Measurements from ENCODE around the gene DNAH6.
"Not testable (repeated sequence)": the region's sequence is repeated elsewhere in the genome, so short reads cannot be mapped to it uniquely, and the experiment has no call there.

DNAH6 gene

DNA sequence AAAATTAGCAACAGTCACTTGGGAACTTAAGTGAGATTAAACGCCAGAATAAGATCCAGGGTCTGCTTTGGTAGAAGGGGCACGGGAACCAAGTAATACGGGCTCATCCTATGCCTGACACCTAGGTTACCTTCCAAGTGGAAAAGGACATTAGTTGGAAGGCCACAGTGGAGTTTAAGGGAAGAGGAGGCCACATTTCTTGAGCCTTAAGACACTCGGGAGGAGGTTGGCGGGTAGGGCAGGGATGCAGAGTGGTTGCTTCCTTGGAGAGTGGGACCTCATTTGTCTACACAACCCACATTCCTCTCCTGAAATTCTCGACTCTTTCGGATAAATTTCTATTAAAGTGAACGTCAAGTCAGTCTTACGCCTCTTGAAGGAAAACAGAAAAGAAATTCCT, 510 bp upstream of the DNAH6 start:
- no peak for DNase-seq (ENCODE audit: low read depth)

GRCh38 chr2:84519332-84519957, 3.1 kb downstream of the DNAH6 start:
- DNase-seq (ENCODE audit: low read depth) = no peak

- no peak for DNase-seq (ENCODE audit: low read depth)
Observed at GRCh38 chr2:84526562-84526961, 10.3 kb downstream of the DNAH6 start.

- DNase-seq (ENCODE audit: low read depth) = no peak
Observed at GRCh38 chr2:84527137-84528129, 11.1 kb downstream of the DNAH6 start.

- no peak for DNase-seq (ENCODE audit: low read depth)
Observed at GRCh38 chr2:84532291-84532690, 16.0 kb downstream of the DNAH6 start.

DNA sequence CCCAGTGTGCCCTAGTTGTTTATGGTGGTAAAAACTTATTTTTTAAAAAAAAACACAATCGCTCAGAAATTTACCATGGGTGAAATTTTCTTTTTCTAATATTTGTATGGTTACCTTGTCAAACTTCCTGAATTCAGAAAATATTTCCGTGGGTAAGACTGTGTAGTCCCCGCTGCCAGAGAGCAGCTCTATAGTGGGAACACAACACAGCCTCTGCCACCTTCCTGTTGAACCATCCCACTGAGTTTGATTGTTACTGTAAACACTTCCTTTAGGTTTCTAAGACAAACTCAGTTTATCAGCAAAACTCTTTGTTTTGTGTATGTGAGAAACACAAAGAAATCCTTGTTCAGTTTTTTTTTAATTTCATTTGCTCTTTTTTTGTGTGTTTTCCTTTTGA, 17.9 kb downstream of the DNAH6 start:
- DNase-seq (ENCODE audit: low read depth) = no peak

GRCh38 chr2:84537251-84537650, 21.0 kb downstream of the DNAH6 start:
- DNase-seq (ENCODE audit: low read depth) = no peak

GRCh38 chr2:84539729-84540128, 23.4 kb downstream of the DNAH6 start:
- DNase-seq (ENCODE audit: low read depth) = no peak

- DNase-seq (ENCODE audit: low read depth) = no peak
Observed at GRCh38 chr2:84545005-84545404, 28.7 kb downstream of the DNAH6 start.

GRCh38 chr2:84546551-84546950, 30.3 kb downstream of the DNAH6 start:
- DNase-seq (ENCODE audit: low read depth) = no peak

- no peak for DNase-seq (ENCODE audit: low read depth)
Observed at GRCh38 chr2:84548303-84548702, 32.0 kb downstream of the DNAH6 start.

DNA sequence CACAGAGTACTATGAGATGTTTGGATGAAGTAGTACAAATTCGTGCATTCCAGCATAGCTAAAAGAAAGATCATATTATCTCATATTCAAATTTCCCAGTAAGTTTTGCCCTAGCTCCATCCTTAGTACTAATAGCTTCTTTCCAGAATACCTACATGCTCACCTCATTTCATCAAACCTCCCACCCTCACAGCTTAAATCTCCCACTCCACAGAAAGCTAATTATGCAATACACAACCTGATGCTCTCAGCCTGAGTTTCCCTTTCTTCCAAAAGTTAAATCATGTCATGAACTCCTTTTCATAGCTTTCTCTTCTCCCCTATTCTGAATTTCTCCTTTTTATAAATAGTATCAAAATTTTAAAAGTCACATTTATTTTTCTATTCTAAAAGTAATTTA, 34.6 kb downstream of the DNAH6 start:
- DNase-seq (ENCODE audit: low read depth) = no peak

DNA sequence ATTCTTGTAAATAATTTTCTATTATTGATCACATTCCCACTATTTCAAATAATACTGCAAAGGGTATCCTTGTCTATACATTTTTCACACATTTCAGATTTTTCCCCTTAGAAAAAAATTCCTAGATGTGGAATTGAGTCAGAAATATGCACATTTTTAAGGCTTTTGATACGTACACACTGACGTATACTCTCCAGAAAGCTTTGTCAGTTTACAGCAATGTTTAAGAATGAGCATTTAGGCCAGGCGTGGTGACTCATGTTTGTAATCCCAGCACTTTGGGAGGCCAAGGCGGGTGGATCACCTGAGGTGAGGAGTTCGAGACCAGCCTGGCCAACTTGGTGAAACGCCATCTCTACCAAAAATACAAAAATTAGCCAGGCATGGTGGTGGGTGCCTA, 35.2 kb downstream of the DNAH6 start:
- not testable (repeated sequence) for DNase-seq (ENCODE audit: low read depth)

GRCh38 chr2:84556190-84556589, 39.9 kb downstream of the DNAH6 start:
- peak; percentile 1 for DNase-seq (ENCODE audit: low read depth)

DNA sequence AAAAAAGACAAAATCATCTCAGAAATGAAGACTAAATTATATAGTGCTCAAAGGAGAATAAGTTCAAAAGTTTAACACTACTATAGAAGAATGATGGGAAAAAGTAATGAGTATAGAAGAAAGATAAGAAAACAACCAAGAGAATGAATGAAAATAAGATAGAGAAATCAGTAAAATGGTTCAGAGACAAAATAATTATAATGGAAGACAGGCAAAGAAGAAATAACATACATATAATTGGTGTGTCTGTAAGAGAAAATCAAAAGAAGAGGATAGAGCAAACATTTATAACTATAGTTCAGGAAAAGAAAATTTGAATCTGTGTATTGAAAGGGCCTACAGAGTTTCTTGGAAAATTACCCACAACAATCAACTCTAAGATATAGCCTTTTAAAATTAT, 43.5 kb downstream of the DNAH6 start:
- DNase-seq (ENCODE audit: low read depth) = no peak

DNA sequence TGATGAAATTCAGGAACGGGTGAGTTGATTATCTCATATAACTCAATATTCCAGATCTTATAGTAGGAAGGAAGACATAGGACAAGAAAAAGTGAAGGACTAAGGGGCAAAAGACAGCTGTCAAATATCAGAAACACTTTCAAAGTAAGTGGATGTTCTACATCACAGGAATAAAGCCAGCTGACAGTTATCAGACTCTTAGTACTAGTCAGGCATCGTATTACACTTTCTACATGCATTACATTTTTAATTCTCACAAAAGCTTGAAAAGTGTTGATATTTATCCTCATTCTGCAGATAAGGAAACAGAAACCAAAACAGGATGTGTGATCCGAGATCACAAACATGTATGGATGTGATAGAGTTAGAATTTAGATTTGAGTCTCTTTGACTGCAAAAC, 63.4 kb downstream of the DNAH6 start:
- no peak for DNase-seq (ENCODE audit: low read depth)

- no peak for DNase-seq (ENCODE audit: low read depth)
Observed at GRCh38 chr2:84603911-84604310, 87.6 kb downstream of the DNAH6 start.

- DNase-seq (ENCODE audit: low read depth) = no peak
Observed at GRCh38 chr2:84613082-84613481, 96.8 kb downstream of the DNAH6 start.

GRCh38 chr2:84619794-84620371, 103.6 kb downstream of the DNAH6 start:
- DNase-seq (ENCODE audit: low read depth) = no peak

- no peak for DNase-seq (ENCODE audit: low read depth)
Observed at GRCh38 chr2:84628486-84628885, 112.2 kb downstream of the DNAH6 start.

- DNase-seq (ENCODE audit: low read depth) = no peak
Observed at GRCh38 chr2:84629550-84629949, 113.3 kb downstream of the DNAH6 start.

DNA sequence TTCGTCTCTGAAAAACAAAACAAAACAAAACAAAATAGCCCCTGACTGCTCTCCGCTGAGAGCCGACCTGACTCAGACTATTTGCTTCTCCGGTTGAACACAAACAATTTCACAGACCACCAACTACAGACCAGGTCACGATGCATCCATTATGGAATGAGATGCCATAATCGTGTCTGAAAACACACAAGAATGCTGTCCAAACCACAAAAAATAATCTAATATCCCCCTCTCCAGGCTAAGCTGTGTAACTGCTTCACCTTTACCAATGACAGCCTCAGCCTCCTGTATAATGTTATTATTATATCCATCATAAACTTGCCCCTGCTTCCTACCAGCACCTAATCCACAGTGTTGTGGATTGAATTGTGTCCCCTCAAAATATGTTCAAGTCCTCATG, 114.7 kb downstream of the DNAH6 start:
- no peak for DNase-seq (ENCODE audit: low read depth)

DNA sequence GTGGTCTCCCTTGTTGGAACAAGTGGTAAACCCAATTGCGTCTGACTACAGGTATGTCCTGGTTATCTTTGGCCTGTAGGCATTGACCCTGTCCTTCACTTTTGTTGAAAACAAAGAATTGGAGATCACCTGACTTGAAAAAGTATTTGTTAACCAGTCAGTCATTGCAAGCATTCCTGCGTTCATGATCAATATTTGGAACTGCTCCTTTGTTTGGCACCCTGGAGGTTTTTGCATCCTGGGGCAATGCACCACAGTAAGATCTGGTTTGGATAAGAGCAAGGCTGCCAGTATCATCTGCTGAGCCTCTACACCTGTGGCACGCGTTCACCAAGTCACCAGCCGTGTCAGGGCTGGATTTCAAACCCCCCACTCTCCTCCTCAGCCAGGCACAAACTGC, 115.7 kb downstream of the DNAH6 start:
- DNase-seq (ENCODE audit: low read depth) = no peak
